ENCODE data around the gene PAK5.

- TF ChIP-seq, protein P1, sequence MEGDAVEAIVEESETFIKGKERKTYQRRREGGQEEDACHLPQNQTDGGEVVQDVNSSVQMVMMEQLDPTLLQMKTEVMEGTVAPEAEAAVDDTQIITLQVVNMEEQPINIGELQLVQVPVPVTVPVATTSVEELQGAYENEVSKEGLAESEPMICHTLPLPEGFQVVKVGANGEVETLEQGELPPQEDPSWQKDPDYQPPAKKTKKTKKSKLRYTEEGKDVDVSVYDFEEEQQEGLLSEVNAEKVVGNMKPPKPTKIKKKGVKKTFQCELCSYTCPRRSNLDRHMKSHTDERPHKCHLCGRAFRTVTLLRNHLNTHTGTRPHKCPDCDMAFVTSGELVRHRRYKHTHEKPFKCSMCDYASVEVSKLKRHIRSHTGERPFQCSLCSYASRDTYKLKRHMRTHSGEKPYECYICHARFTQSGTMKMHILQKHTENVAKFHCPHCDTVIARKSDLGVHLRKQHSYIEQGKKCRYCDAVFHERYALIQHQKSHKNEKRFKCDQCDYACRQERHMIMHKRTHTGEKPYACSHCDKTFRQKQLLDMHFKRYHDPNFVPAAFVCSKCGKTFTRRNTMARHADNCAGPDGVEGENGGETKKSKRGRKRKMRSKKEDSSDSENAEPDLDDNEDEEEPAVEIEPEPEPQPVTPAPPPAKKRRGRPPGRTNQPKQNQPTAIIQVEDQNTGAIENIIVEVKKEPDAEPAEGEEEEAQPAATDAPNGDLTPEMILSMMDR (IDR thresholded peaks at IDR 0.05; ENCODE audit: low read length), result no peak
- TF ChIP-seq EZH2 (optimal IDR thresholded peaks at IDR 0.05; ENCODE audit: low read depth, low read length) (no peak), EZH2phosphoT487 (IDR thresholded peaks at IDR 0.05; ENCODE audit: low read length) (no peak)
Measured at GRCh38 chr20:9495701-9496100, 343.2 kb downstream of the PAK5 start.
